A549 treated with DMSO at 1 μM for 4 hours (cell line): ENCODE data around the gene FSHR. TPM values are rescaled to one million over a fixed set of nuclear protein-coding genes. Genes with fewer than 3 reads are reported as not detected.

Experiments
- total RNA-seq: library from RNA; stranded (reverse); fragments of 200-300 nt; extraction: Qiagen RNA extraction; gene quantifications from 5 replicates; pipeline ENCODE4 v1.2.3, GENCODE V29; 2022; ENCODE audit warnings: low read depth

FSHR gene, protein sequence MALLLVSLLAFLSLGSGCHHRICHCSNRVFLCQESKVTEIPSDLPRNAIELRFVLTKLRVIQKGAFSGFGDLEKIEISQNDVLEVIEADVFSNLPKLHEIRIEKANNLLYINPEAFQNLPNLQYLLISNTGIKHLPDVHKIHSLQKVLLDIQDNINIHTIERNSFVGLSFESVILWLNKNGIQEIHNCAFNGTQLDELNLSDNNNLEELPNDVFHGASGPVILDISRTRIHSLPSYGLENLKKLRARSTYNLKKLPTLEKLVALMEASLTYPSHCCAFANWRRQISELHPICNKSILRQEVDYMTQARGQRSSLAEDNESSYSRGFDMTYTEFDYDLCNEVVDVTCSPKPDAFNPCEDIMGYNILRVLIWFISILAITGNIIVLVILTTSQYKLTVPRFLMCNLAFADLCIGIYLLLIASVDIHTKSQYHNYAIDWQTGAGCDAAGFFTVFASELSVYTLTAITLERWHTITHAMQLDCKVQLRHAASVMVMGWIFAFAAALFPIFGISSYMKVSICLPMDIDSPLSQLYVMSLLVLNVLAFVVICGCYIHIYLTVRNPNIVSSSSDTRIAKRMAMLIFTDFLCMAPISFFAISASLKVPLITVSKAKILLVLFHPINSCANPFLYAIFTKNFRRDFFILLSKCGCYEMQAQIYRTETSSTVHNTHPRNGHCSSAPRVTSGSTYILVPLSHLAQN
- total RNA-seq = not detected in 5 replicates

GRCh38 chr2:49154140-49154539, at the start of gene FSHR:
TSS of gene FSHR (minus strand) at chr2:49154515. CDS start at chr2:49154417, 98 bp downstream.

